Common myeloid progenitor, CD34-positive (primary cell): ENCODE results near the gene SCD5.

Experiments used
- CTCF ChIA-PET: fragments of 350-600 bp; sonication (Branson Sonifier 250); formaldehyde crosslinking; loops from one replicate; lab custom pipeline; 2021; ENCODE audit warnings: antibody characterized with exemption; lab: Charles Lee
- POLR2A ChIA-PET: fragments of 350-600 bp; sonication (Branson Sonifier 250); formaldehyde crosslinking; loops from one replicate; lab custom pipeline; 2021; ENCODE audit warnings: antibody characterized with exemption; lab: Charles Lee
- DNase-seq, 3 donors: peaks; one replicate each; pipeline versions ENCODE4 v3.0.0 to v3.0.0-alpha.2; 2013
- H3K27ac ChIP-seq, 2 experiments: 1 replicate in 1 of 2; 2 replicates in 1 of 2; pipeline ENCODE4 v1.7.0; 2013; ENCODE audit warnings: inconsistent platforms in 2 of 2, low read length in 2 of 2, mild to moderate bottlenecking in 2 of 2, low read depth in 1 of 2, moderate library complexity in 1 of 2; ENCODE audit not compliant: severe bottlenecking in 2 of 2, insufficient read depth in 1 of 2, poor library complexity in 1 of 2
- H3K27me3 ChIP-seq, 5 experiments: replicated peaks in 2 of 5; 1 replicate in 3 of 5; 2 replicates in 2 of 5; pipeline versions ENCODE4 v1.6.1 to v1.7.0; 2013; ENCODE audit warnings: low read length in 4 of 5, mild to moderate bottlenecking in 2 of 5, moderate library complexity in 2 of 5, inconsistent platforms in 1 of 5; ENCODE audit not compliant: insufficient read depth in 5 of 5, control insufficient read depth in 4 of 5
- H3K36me3 ChIP-seq, 4 experiments: 1 replicate in 2 of 4; 2 replicates in 2 of 4; pipeline versions ENCODE4 v1.6.1 to v1.7.0; 2013; ENCODE audit warnings: low read length in 3 of 4, control low read depth in 1 of 4, mild to moderate bottlenecking in 1 of 4; ENCODE audit not compliant: control insufficient read depth in 4 of 4, insufficient read depth in 4 of 4
- H3K4me1 ChIP-seq, 4 experiments: 1 replicate in 3 of 4; 2 replicates in 1 of 4; pipeline versions ENCODE4 v1.6.1 to v1.7.1; 2013; ENCODE audit warnings: low read length in 3 of 4, mild to moderate bottlenecking in 3 of 4, control low read depth in 1 of 4, inconsistent platforms in 1 of 4, moderate library complexity in 1 of 4; ENCODE audit not compliant: control insufficient read depth in 4 of 4, insufficient read depth in 4 of 4; ENCODE audit errors: control extremely low read depth in 1 of 4
- H3K4me3 ChIP-seq, 7 experiments: 1 replicate in 4 of 7; 2 replicates in 3 of 7; pipeline versions ENCODE4 v1.5.1 to v1.7.0; 2013; ENCODE audit warnings: mild to moderate bottlenecking in 7 of 7, low read length in 6 of 7, moderate library complexity in 6 of 7, inconsistent platforms in 2 of 7, low read depth in 2 of 7, control low read depth in 1 of 7; ENCODE audit not compliant: insufficient read depth in 4 of 7, control insufficient read depth in 1 of 7; ENCODE audit errors: extremely low read depth in 1 of 7
- H3K9me3 ChIP-seq, 5 experiments: 1 replicate in 4 of 5; 2 replicates in 1 of 5; pipeline versions ENCODE4 v1.6.1 to v1.7.1; 2013; ENCODE audit warnings: low read length in 4 of 5, mild to moderate bottlenecking in 2 of 5, inconsistent platforms in 1 of 5, low read depth in 1 of 5, moderate library complexity in 1 of 5; ENCODE audit not compliant: control insufficient read depth in 4 of 5, insufficient read depth in 2 of 5; ENCODE audit errors: control extremely low read depth in 1 of 5
- WGBS: methylation state at CpG from one replicate; pipeline ENCODE4 v1.1.5; 2013; ENCODE audit not compliant: insufficient coverage; 5-methylcytosine and 5-hydroxymethylcytosine counted together

SCD5 gene

GRCh38 chr4:82775243-82775642 is 23.4 kb downstream of the SCD5 start:
- Histone ChIP-seq H3K27ac (no peak overlapping the region), H3K27me3 (no peaks in the 10 kb centered on the region), H3K4me1 (peaks cover 4 to 20% (median 10%) of the 10 kb centered on the region in 4 experiments), H3K36me3 (no peaks in the 10 kb centered on the region), H3K9me3 (no peaks in the 10 kb centered on the region), H3K4me3 (no peak overlapping the region)
- ChIA-PET CTCF (interaction anchor here (2.0 kb wide), 1 partner anchor 21 kb away, joined by 5 read pairs; no protein-coding TSS in a partner anchor), POLR2A (no interaction called here)
- no peak for DNase-seq
- 93% methylated on average over 2 of the region's 5 CpGs for WGBS

- POLR2A ChIA-PET: no interaction called here
- no peaks in the 10 kb centered on the region for H3K9me3 ChIP-seq
- H3K27me3 ChIP-seq: no peaks in the 10 kb centered on the region
- H3K4me3 ChIP-seq: no peak overlapping the region
- H3K36me3 ChIP-seq: no peaks in the 10 kb centered on the region
- 67% methylated on average over 2 of the region's 3 CpGs for WGBS
- no peak overlapping the region for H3K27ac ChIP-seq
- no peak for DNase-seq
- H3K4me1 ChIP-seq: peaks cover 0 to 17% (median 7%) of the 10 kb centered on the region in 4 experiments
- CTCF ChIA-PET: interaction anchor here (1.6 kb wide), 1 partner anchor 31 kb away, joined by 3 read pairs; no protein-coding TSS in a partner anchor
Measured at GRCh38 chr4:82774711-82775171, 23.9 kb downstream of the SCD5 start.

DNA sequence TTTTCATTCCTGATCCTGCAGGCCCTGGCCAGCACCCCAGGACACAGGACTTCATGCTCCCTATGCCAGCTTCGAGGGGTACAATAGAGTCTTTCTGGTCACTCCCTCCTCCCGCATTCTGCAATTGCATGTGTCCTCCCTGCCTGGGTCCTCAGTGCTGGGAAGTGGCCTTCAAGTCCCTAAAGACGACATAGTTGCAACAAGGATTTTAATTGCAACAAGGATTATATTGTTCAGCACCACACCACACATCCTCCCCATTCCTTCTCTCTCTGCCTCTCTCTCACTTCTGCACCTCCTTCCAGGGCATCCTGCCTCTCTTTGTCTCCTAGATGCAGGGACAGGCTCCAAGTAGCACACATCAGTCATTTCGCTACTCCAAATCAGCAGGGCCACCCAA is 25.5 kb downstream of the SCD5 start:
- 97% methylated on average over 3 of the region's 4 CpGs for WGBS
- Histone ChIP-seq H3K36me3 (no peaks in the 10 kb centered on the region), H3K4me3 (no peak overlapping the region), H3K27me3 (no peaks in the 10 kb centered on the region), H3K27ac (no peak overlapping the region), H3K9me3 (no peaks in the 10 kb centered on the region), H3K4me1 (peaks cover 0 to 16% (median 7%) of the 10 kb centered on the region in 4 experiments)
- ChIA-PET POLR2A (no interaction called here), CTCF (no interaction called here)
- DNase-seq: no peak

- ChIA-PET POLR2A (no interaction called here), CTCF (interaction anchor here (1.2 to 1.5 kb wide), 3 partner anchors 29 to 225 kb away, joined by 3 to 4 read pairs (median 3); no protein-coding TSS in a partner anchor)
- Histone ChIP-seq H3K4me1 (peaks cover 0 to 16% (median 7%) of the 10 kb centered on the region in 4 experiments), H3K27me3 (no peaks in the 10 kb centered on the region), H3K27ac (no peak overlapping the region), H3K4me3 (no peak overlapping the region), H3K9me3 (peaks cover 0 to 14% (median 4%) of the 10 kb centered on the region in 5 experiments), H3K36me3 (peaks cover 0 to 3% (median 0%) of the 10 kb centered on the region in 4 experiments)
- DNase-seq: no peak
- 94% methylated on average over 3 of the region's 3 CpGs for WGBS
Measured at GRCh38 chr4:82770607-82771006, 28.0 kb downstream of the SCD5 start.

DNA sequence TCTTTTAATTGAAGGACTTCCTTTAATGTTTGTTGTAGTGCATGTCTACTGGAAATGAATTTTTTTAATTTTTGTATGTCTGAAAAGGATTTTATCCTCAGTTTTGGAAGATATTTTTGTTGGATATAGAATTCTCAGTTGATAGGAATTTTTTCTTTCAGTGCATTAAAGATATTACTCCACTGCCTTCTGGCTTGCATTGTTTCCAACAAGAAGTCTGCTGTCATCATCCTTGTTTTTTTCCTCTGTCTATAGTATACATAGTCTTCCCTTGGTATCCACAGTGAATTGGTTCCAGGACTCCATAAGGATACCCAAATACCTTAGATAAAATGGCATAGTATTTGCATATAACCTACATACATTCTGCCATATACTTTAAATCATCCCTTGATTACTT is 33.5 kb downstream of the SCD5 start:
- DNase-seq: peak; percentile 8 to 44 (median 18)
- Histone ChIP-seq H3K36me3 (peaks cover 0 to 3% (median 0%) of the 10 kb centered on the region in 4 experiments), H3K4me1 (peaks cover 0 to 6% (median 0%) of the 10 kb centered on the region in 4 experiments), H3K4me3 (no peak overlapping the region), H3K27ac (no peak overlapping the region), H3K27me3 (peaks cover 0 to under 1% (median 0%) of the 10 kb centered on the region in 5 experiments), H3K9me3 (peaks cover 0 to 29% (median 7%) of the 10 kb centered on the region in 5 experiments)
- ChIA-PET CTCF (no interaction called here), POLR2A (no interaction called here)

DNA sequence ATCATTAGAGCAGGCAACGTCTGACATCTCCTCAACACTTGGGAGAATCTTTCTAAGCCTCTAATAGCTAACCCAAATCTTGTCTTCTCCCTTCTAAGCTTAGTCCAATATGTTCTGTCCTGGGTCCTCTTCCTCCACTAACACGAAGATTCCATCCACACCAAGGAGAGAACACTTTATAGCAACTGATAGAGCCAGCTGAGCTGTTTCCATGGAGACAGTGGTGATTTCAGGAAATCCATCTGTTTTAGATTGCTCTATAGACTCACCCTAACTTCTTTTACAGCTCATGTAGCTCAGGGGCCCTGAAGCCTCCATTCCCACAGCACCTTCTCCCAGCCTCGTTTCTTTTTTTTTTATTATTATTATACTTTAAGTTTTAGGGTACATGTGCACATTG is 37.4 kb downstream of the SCD5 start:
- POLR2A ChIA-PET: interaction anchor here (0.6 kb wide), 1 partner anchor 24 kb away, joined by 4 read pairs; no protein-coding TSS in a partner anchor
- CTCF ChIA-PET: interaction anchor here (1.0 to 1.3 kb wide), 2 partner anchors 19 to 22 kb away, joined by 3 to 5 read pairs; no protein-coding TSS in a partner anchor

More for the DNA sequence above, 37.4 kb downstream of the SCD5 start:
- H3K4me1 ChIP-seq: peaks cover 0 to 2% (median 0%) of the 10 kb centered on the region in 4 experiments
- no peak overlapping the region for H3K27ac ChIP-seq
- H3K36me3 ChIP-seq: no peaks in the 10 kb centered on the region
- peaks cover 0 to 8% (median 0%) of the 10 kb centered on the region in 5 experiments for H3K27me3 ChIP-seq
- peak in 2 of 3 donors; percentile 17 to 43 for DNase-seq
- peaks cover 0 to 21% (median 7%) of the 10 kb centered on the region in 5 experiments for H3K9me3 ChIP-seq
- WGBS: 23% methylated on average over 2 of the region's 3 CpGs
- no peak overlapping the region for H3K4me3 ChIP-seq
